Measurements from ENCODE around the gene MMP1.

The MMP1 gene

DNA sequence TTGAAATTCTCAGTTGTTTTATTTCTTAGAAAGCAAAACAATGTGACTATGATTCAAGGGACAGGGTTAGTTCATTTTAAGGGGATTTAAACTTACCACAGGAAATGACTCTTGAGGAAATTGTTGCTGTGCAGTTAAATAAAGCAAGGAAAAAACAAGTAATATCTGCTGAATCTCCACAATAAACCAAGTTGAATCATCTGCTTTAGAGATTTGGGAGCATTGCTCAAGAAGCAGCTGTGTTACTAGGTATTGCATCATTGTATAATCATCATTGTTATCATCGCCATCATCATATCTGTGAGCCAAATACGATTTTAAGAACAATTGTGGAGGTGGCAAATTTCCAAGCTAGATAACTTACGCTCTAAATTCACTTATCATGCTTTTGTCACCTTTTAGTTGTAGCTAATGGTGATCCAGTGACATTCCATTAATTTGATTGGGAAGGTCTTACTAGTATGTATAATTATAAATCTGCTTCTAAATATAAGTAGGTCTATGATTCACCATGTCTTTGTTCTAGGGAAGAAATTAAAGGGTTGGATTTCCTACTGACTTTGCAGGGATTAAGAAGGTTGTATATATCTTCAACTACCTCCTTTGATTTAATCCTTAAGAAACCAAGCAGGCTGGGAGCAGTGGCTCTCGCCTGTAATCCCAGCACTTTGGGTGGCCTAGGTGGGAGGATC, 37.5 kb downstream of the MMP1 start:
- DNase-seq (ENCODE audit: low read depth, low spot score): no peak

GRCh38 chr11:102757823-102758549, 40.0 kb downstream of the MMP1 start:
- DNase-seq (ENCODE audit: low read depth, low spot score): no peak

GRCh38 chr11:102753267-102753666, 44.7 kb downstream of the MMP1 start:
- DNase-seq (ENCODE audit: low read depth, low spot score): no peak

- no peak for DNase-seq (ENCODE audit: low read depth, low spot score)
These were observed 46.3 kb downstream of the MMP1 start for GRCh38 chr11:102751673-102752072.

- no peak for DNase-seq (ENCODE audit: low read depth, low spot score)
These were observed 48.7 kb downstream of the MMP1 start for GRCh38 chr11:102749101-102749722.

GRCh38 chr11:102746746-102747578, 51.0 kb downstream of the MMP1 start:
- peak; percentile 51 for DNase-seq (ENCODE audit: low read depth, low spot score)

Measured in ELF-1 (cell line).